GM12865 (cell line): ENCODE measurements around the gene OMP.

Experiments used
- DNase-seq: peaks from one replicate; pipeline ENCODE4 v3.0.0; 2010; ENCODE audit warnings: low read depth
- H3K4me3 ChIP-seq: 2 replicates; pipeline ENCODE4 v1.5.1; 2011; ENCODE audit warnings: mild to moderate bottlenecking, low read depth, low read length, control low read depth
- TF ChIP-seq, protein P1 (sequence below): IDR thresholded peaks from 2 replicates; pipeline ENCODE4 v1.5.1; 2011; ENCODE audit warnings: low read length, control low read depth, low read depth, inconsistent platforms; ENCODE audit not compliant: insufficient read depth; ENCODE audit errors: missing control alignments

The OMP gene, protein sequence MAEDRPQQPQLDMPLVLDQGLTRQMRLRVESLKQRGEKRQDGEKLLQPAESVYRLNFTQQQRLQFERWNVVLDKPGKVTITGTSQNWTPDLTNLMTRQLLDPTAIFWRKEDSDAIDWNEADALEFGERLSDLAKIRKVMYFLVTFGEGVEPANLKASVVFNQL

DNA sequence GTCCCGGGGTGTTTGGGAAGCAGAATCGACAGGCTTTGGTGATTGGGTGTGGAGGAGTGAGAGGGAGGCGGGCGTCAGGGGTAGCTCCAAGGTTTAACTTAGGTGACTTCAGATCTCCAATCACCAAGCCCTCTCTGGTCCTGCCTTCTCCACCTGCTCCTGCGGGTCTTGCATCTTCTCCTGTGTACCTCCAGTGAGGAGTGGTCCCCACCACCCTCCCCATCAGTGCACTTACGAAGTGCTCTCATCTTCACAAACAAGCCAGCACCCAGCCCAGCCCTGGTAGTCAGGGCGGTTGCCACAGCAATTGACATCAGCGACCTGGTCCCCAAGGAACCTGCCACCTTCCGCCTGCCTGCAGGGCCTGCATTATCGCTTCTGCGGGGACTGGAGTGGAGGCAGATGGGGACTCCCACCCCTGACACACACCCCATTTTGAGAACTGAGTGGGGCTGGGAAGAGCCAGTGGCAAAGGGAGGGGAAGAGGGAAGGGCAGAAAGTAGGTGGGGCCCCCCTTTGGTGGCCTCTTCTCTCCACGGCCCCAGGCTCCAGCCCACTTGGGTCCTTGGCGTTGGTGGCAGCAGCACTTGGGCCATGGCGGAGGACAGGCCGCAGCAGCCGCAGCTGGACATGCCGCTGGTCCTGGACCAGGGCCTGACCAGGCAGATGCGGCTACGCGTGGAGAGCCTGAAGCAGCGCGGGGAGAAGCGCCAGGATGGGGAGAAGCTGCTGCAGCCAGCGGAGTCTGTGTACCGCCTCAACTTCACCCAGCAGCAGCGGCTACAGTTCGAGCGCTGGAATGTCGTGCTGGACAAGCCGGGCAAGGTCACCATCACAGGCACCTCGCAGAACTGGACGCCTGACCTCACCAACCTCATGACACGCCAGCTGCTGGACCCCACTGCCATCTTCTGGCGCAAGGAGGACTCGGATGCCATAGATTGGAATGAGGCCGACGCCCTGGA is at the start of gene OMP:
Gene OMP (plus strand): TSS at position 595 of the 965 bp plus-strand sequence. CDS start 0 bp downstream, at position 595.
- TF ChIP-seq, protein P1, sequence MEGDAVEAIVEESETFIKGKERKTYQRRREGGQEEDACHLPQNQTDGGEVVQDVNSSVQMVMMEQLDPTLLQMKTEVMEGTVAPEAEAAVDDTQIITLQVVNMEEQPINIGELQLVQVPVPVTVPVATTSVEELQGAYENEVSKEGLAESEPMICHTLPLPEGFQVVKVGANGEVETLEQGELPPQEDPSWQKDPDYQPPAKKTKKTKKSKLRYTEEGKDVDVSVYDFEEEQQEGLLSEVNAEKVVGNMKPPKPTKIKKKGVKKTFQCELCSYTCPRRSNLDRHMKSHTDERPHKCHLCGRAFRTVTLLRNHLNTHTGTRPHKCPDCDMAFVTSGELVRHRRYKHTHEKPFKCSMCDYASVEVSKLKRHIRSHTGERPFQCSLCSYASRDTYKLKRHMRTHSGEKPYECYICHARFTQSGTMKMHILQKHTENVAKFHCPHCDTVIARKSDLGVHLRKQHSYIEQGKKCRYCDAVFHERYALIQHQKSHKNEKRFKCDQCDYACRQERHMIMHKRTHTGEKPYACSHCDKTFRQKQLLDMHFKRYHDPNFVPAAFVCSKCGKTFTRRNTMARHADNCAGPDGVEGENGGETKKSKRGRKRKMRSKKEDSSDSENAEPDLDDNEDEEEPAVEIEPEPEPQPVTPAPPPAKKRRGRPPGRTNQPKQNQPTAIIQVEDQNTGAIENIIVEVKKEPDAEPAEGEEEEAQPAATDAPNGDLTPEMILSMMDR: no peak
- no peak within 1 kb of the TSS for H3K4me3 ChIP-seq
- no peak for DNase-seq

DNA sequence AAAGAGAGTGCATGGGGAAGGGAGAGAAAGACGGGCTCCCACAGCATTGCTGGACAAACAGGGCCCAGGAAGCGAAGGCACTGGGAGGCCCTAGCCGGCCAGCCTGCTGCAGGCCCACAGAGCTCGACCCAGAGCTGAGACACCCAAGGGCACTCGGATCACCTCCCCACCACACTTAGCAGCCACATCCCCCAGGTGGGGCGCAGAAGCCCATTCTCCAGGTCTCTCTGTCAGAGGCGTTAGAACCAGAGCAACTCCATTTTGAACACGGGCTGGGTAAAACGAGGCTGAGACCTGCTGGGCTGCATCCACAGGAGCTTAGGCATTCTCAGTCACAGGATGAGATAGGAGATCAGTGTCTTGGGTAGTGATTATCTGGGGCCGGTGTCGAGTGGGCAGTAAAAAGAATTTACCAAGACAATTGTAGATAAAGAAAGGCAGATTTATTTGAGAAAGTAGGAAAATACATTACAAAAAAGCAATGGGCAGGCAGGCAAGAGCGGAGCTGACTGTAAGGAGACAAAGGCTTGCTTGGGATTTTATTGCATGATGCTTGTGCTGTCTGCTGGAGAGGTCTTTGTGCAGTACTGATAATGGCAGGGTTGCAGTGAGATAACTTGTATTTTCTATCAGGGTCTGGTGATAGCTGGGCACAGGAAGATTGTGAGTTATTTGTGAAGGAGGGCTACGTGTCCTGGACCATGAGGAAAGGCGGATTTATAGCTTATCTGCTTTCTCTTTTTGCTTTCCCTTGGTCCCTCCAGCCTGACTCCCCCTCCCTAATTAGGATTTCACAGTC is 49.2 kb upstream of the OMP start:
- TF ChIP-seq, protein P1: no peak

DNA sequence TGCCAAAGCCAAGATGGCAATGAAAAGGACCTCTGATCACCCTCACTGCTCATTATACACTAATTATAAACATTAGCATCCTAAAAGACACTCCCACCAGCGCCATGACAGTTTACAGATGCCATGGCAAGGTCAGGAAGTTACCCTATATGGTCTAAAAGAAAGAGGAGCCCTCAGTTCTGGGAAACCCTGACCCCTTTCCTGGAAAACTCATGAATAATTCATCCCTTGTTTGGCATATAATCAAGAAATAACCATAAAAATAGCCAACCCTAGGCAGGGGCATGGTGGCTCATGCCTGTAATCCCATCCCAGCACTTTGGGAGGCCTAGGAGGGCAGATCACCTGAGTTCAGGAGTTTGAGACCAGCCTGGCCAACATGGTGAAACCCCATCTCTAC is 48.6 kb upstream of the OMP start:
- TF ChIP-seq, protein P1: no peak
- H3K4me3 ChIP-seq: no peak overlapping the region

More for the DNA sequence above, 49.2 kb upstream of the OMP start:
- no peak overlapping the region for H3K4me3 ChIP-seq
- DNase-seq: no peak

DNA sequence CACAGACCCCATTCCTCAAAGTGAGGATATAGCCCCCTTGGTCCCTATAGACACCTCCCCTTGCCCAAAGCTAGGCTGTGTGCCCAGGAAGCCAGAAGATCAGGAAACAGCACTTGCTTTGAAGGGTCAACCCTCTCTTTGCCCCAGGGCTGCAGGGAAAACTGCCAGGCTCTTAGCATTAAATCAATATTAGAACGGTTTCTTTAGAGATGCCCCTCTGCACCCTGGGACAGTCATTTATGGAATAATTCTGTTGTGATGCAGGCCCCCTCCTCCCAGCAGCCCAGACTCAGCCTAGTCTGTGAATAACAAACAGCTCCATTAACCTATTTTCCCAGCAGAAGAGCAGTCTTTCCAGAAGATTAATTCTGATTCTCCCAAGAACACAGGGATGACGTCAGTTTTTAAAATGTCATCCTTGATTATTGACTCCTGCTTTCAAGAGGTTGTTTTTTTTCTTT is 47.5 kb upstream of the OMP start:
- no peak for DNase-seq
- TF ChIP-seq, protein P1: no peak
- H3K4me3 ChIP-seq: no peak overlapping the region

More for the DNA sequence above, 48.6 kb upstream of the OMP start:
- no peak for DNase-seq

DNA sequence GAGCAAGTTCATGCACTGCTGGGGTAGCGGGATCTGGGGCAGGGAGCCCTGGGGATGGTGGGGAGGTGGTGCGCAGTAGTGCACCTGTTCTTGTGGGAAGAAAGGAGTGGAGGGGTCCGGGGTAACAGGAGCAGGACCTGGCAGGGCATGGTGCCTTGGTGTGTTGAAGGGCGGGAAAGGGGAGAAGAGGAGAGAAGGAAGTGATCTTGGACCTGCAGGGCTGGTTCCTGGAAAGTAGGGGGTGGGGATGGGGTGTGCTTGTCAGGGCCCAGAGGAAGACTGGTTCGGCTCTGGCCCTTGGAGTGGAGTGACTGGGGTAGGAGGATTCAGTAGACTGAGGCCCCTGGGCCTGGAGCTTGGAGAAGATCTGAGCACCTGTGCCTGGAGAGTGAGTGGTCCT is 46.7 kb upstream of the OMP start:
- DNase-seq: no peak
- no peak overlapping the region for H3K4me3 ChIP-seq
- TF ChIP-seq, protein P1: no peak

DNA sequence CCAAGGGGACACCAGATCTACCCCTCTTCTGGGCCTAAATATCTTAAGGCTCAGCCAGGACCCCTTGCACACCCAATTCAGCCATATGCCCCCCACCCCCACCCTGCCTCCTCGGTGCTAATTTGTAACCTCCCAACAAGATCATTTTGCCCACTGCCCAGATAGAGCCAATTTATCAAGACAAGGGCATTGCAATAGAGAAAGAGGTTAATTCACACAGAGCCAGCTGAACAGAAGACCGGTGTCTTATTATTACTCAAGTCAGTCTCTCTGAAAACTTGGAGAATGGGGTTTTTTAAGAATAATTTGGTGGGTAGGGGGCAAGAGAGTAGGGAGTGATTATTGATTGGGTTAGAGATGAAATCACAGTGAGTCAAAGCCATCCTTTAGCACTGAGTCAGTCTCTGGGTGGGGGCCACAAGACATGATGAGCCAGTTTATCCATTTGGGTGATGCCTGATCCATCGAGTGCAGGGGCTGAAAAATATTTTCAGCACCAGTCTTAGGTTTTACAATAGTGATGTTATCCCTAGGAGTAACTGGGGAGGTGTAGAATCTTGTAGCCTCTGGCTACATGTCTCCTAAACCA is 45.7 kb upstream of the OMP start:
- TF ChIP-seq, protein P1: no peak
- no peak for DNase-seq
- H3K4me3 ChIP-seq: no peak overlapping the region
